ENCODE measurements around the gene KRT78. TPM values are rescaled to one million over a fixed set of nuclear protein-coding genes. Genes with fewer than 3 reads are reported as not detected.

The KRT78 gene
- total and polyA plus RNA-seq, 5 donors from 2014 or later: not detected

DNA sequence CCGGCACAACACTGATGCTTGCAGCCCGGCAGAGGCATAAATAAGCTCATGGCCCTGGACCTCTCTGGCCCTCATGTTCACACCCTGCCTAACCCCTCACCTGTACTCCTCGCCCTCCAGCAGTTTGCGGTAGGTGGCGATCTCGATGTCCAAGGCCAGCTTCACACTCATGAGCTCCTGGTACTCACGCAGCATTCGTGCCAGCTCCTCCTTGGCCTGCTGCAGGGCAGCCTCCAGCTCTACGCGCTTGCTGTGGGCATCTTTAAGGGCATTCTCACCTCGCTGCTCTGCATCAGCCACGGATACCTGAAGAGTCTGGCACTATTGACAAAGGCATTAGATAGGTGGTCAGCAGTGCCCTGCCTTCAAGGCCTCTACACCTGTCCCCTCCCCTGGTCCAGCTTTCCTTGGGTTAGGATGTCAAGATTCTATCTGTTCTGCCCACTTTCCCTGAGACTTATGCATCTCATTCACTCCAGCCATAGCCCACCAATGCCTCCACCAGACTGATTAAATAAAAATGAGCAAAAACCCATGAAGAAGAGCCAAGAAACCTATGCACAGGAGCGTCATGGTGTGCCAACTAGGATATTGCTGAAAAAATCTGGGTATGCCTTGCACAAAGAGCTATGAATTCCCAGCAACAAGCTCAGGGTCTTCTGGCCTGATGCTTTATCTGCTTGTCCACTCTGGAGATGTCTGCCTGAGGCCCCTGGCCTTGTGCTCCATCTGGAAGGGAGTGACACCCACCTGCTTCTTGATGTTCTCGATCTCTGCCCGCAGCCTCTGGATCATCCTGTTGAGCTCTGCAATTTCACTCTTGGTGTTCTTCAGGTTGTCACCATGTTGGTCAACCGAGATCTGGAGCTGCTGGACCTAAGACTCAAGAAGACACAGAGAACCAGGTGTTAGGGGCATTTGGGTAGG, 41.0 kb downstream of the KRT78 start:
- peaks cover 8% of the 10 kb centered on the region for H3K27me3 Mint-ChIP-seq
- H3K9me3 Mint-ChIP-seq: peaks cover 0 to 2% (median 0%) of the 10 kb centered on the region in 7 donors
- no peak overlapping the region for H3K4me3 Mint-ChIP-seq
- H3K36me3 Mint-ChIP-seq: no peaks in the 10 kb centered on the region
- no peaks in the 10 kb centered on the region for H3K36me3 ChIP-seq (ENCODE audit: control insufficient read depth, insufficient read depth, low read length)
- no peaks in the 10 kb centered on the region for H3K9me3 ChIP-seq (ENCODE audit: control insufficient read depth in 2 of 2, low read length in 2 of 2)
- H3K27ac ChIP-seq (ENCODE audit: insufficient read depth, low read length, poor library complexity, severe bottlenecking): no peak overlapping the region
- no peaks in the 10 kb centered on the region for H3K4me1 Mint-ChIP-seq
- no peak for ATAC-seq (ENCODE audit: low read depth in 2 of 2)
- DNase-seq: no peak
- H3K27ac Mint-ChIP-seq: no peak overlapping the region
- H3K4me1 ChIP-seq (ENCODE audit: control insufficient read depth, insufficient read depth, low read length, poor library complexity, severe bottlenecking): no peaks in the 10 kb centered on the region
- H3K4me3 ChIP-seq (ENCODE audit: low read depth, low read length): no peak overlapping the region
- no peaks in the 10 kb centered on the region for H3K27me3 ChIP-seq (ENCODE audit: control insufficient read depth, insufficient read depth, low read length)

DNA sequence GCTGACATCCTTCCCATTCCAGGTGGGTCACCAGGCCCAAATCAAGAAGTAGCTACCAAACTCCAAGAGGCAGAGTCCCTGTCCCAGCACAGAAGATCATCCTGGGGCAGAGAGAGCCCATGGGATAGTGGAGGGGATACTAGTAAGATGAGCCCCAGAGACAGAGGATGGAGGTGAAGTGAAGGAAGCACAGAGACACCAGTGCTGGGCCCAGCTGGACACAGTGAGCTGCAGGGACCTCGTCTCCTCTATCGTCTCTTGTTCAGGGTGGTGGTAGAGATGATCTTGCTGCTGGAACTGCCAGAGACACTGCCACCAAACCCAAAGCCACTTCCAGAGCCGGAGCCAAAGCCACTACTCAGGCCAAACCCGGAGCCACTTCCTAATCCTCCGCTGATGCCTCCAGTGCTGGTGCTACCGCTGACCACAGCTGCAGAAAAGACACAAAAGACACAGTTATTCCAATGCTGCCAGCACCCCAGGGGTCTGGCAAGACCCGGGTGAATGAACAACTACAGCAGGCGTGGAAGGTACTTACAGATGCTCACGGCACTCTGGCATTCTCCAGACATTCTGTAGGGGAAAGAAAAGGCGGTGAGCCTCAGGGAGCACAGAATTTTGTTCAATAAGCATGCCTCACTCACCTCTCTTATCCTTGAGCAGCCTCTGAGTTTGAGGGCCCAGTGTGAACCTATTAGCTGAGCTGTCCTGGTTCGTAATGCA, 41.8 kb downstream of the KRT78 start:
- no peak overlapping the region for H3K4me3 Mint-ChIP-seq
- peaks cover 8% of the 10 kb centered on the region for H3K27me3 Mint-ChIP-seq
- no peak for DNase-seq
- H3K36me3 Mint-ChIP-seq: no peaks in the 10 kb centered on the region
- Histone ChIP-seq H3K27me3 (ENCODE audit: control insufficient read depth, insufficient read depth, low read length) (no peaks in the 10 kb centered on the region), H3K9me3 (ENCODE audit: control insufficient read depth in 2 of 2, low read length in 2 of 2) (no peaks in the 10 kb centered on the region), H3K36me3 (ENCODE audit: control insufficient read depth, insufficient read depth, low read length) (no peaks in the 10 kb centered on the region), H3K4me3 (ENCODE audit: low read depth, low read length) (no peak overlapping the region), H3K4me1 (ENCODE audit: control insufficient read depth, insufficient read depth, low read length, poor library complexity, severe bottlenecking) (no peaks in the 10 kb centered on the region), H3K27ac (ENCODE audit: insufficient read depth, low read length, poor library complexity, severe bottlenecking) (no peak overlapping the region)
- no peaks in the 10 kb centered on the region for H3K4me1 Mint-ChIP-seq
- no peak for ATAC-seq (ENCODE audit: low read depth in 2 of 2)
- peaks cover 0 to 2% (median 0%) of the 10 kb centered on the region in 7 donors for H3K9me3 Mint-ChIP-seq
- no peak overlapping the region for H3K27ac Mint-ChIP-seq

DNA sequence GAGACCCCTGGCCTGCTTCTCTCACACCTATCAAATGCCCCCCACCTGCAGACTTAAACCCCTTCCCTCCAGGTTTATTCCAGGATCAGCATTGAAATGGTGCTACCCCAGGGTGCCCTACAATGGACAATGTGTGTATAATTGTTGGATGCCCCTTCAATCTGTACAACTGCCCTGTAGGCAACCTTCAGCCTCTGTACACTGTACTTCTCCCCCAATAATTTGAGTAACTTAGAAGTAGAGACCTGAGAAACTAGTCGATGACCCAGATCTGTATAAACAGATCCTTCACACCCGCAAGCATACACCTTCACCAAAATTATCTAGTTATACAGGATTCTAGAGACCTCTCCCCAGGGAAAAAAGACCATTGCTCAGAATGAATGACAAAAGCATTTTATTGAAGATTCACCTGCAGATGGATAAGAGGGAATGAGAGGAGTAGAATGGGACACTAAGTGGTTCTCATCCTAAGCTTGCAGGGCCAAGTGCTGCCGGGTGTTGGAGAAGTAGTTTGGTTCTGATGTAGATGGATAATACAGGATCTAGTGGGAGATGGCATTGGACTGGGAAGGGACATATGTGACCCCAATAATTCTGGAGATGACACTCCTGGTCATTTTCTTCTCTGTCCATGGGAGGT, 42.5 kb downstream of the KRT78 start:
- H3K36me3 ChIP-seq (ENCODE audit: control insufficient read depth, insufficient read depth, low read length): no peaks in the 10 kb centered on the region
- Mint-ChIP-seq H3K4me3 (no peak overlapping the region), H3K9me3 (peaks cover 0 to 2% (median 0%) of the 10 kb centered on the region in 7 donors), H3K36me3 (no peaks in the 10 kb centered on the region), H3K27ac (no peak overlapping the region), H3K27me3 (peaks cover 8% of the 10 kb centered on the region), H3K4me1 (no peaks in the 10 kb centered on the region)
- no peaks in the 10 kb centered on the region for H3K4me1 ChIP-seq (ENCODE audit: control insufficient read depth, insufficient read depth, low read length, poor library complexity, severe bottlenecking)
- DNase-seq (no peak), ATAC-seq (ENCODE audit: low read depth in 2 of 2) (no peak)
- H3K27me3 ChIP-seq (ENCODE audit: control insufficient read depth, insufficient read depth, low read length): no peaks in the 10 kb centered on the region
- no peak overlapping the region for H3K27ac ChIP-seq (ENCODE audit: insufficient read depth, low read length, poor library complexity, severe bottlenecking)
- H3K9me3 ChIP-seq (ENCODE audit: control insufficient read depth in 2 of 2, low read length in 2 of 2): no peaks in the 10 kb centered on the region
- H3K4me3 ChIP-seq (ENCODE audit: low read depth, low read length): no peak overlapping the region

DNA sequence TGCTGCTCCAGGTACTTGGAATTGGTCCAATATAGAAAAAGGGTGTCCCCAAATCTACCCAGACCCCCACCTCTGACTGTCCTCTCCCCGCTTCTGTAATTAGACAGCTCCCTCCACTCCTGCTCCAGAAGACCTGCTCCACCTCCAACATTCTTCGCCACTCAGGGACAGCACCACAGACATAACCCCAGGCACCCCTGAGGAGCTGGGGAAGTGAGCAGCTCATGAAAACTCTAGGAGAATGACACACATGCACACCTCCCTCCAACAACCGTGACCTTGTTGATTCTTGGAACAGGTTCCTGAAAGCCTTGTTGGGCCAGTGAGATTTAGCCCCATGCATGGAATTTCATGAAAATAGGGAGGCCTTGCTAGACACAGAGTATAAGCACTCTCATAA, 43.1 kb downstream of the KRT78 start:
- no peak for ATAC-seq (ENCODE audit: low read depth in 2 of 2)
- no peak overlapping the region for H3K4me3 ChIP-seq (ENCODE audit: low read depth, low read length)
- Mint-ChIP-seq H3K36me3 (no peaks in the 10 kb centered on the region), H3K4me3 (no peak overlapping the region), H3K27me3 (peaks cover 10% of the 10 kb centered on the region), H3K9me3 (peaks cover 0 to 2% (median 0%) of the 10 kb centered on the region in 7 donors), H3K27ac (no peak overlapping the region), H3K4me1 (no peaks in the 10 kb centered on the region)
- DNase-seq: no peak
- no peaks in the 10 kb centered on the region for H3K4me1 ChIP-seq (ENCODE audit: control insufficient read depth, insufficient read depth, low read length, poor library complexity, severe bottlenecking)
- no peak overlapping the region for H3K27ac ChIP-seq (ENCODE audit: insufficient read depth, low read length, poor library complexity, severe bottlenecking)
- H3K9me3 ChIP-seq (ENCODE audit: control insufficient read depth in 2 of 2, low read length in 2 of 2): no peaks in the 10 kb centered on the region
- no peaks in the 10 kb centered on the region for H3K36me3 ChIP-seq (ENCODE audit: control insufficient read depth, insufficient read depth, low read length)
- no peaks in the 10 kb centered on the region for H3K27me3 ChIP-seq (ENCODE audit: control insufficient read depth, insufficient read depth, low read length)

DNA sequence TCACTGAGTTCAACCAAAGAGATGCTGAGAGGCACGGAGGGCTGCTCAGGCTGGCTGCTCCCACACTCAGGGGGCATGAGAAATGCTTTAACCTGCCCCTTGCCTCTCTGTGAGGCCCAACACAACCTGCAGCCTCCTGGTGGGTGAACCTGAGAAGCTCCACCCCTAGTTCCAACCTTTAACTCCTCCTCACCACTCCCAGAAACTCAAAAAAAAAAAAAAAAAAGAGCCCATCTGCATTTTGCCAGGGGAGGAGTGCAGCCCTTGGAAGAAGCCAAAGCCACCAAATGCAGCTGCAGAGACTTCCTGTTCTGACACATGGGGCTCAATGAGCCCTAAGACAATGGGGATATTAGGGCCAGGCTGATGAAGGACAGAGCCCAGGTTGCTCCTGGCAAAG, 43.8 kb downstream of the KRT78 start:
- H3K4me1 Mint-ChIP-seq: no peaks in the 10 kb centered on the region
- no peaks in the 10 kb centered on the region for H3K9me3 Mint-ChIP-seq
- peaks cover 12% of the 10 kb centered on the region for H3K27me3 Mint-ChIP-seq

DNA sequence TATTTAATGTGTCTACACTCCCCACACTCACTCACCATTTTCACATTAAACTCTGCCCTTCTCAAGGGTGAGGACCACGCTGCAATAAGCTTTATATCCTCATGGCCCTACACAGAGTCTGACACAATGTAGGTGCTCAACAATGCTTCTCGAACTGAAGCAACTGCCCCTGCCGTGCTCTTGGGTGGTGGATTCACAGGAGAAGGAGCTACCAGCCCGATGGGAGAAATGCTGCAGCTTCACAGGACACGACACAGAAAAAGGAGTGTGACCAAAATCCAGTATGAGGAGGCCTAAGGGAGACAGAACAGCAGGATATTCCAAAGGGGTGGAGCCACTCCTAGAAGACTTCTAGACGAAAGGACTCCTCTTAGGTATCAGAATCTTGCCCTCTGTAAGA, 46.4 kb downstream of the KRT78 start:
- Mint-ChIP-seq H3K9me3 (peaks cover 0 to 2% (median 0%) of the 10 kb centered on the region in 7 donors), H3K4me3 (no peak overlapping the region), H3K4me1 (no peaks in the 10 kb centered on the region), H3K27ac (no peak overlapping the region), H3K27me3 (peaks cover 8% of the 10 kb centered on the region), H3K36me3 (no peaks in the 10 kb centered on the region)
- DNase-seq: no peak
- no peaks in the 10 kb centered on the region for H3K36me3 ChIP-seq (ENCODE audit: control insufficient read depth, insufficient read depth, low read length)
- no peak overlapping the region for H3K4me3 ChIP-seq (ENCODE audit: low read depth, low read length)
- H3K4me1 ChIP-seq (ENCODE audit: control insufficient read depth, insufficient read depth, low read length, poor library complexity, severe bottlenecking): no peaks in the 10 kb centered on the region
- ATAC-seq (ENCODE audit: low read depth in 2 of 2): no peak
- no peaks in the 10 kb centered on the region for H3K27me3 ChIP-seq (ENCODE audit: control insufficient read depth, insufficient read depth, low read length)
- H3K9me3 ChIP-seq (ENCODE audit: control insufficient read depth in 2 of 2, low read length in 2 of 2): no peaks in the 10 kb centered on the region
- no peak overlapping the region for H3K27ac ChIP-seq (ENCODE audit: insufficient read depth, low read length, poor library complexity, severe bottlenecking)

More for the DNA sequence above, 43.8 kb downstream of the KRT78 start:
- Mint-ChIP-seq H3K27ac (no peak overlapping the region), H3K36me3 (no peaks in the 10 kb centered on the region), H3K4me3 (peak overlapping the region in 1 of 4 donors; percentile 70)
- Histone ChIP-seq H3K4me1 (ENCODE audit: control insufficient read depth, insufficient read depth, low read length, poor library complexity, severe bottlenecking) (no peaks in the 10 kb centered on the region), H3K9me3 (ENCODE audit: control insufficient read depth in 2 of 2, low read length in 2 of 2) (no peaks in the 10 kb centered on the region), H3K36me3 (ENCODE audit: control insufficient read depth, insufficient read depth, low read length) (no peaks in the 10 kb centered on the region), H3K4me3 (ENCODE audit: low read depth, low read length) (no peak overlapping the region), H3K27me3 (ENCODE audit: control insufficient read depth, insufficient read depth, low read length) (no peaks in the 10 kb centered on the region), H3K27ac (ENCODE audit: insufficient read depth, low read length, poor library complexity, severe bottlenecking) (no peak overlapping the region)
- no peak for DNase-seq
- no peak for ATAC-seq (ENCODE audit: low read depth in 2 of 2)

GRCh38 chr12:52801773-52802172, 47.0 kb downstream of the KRT78 start:
- Mint-ChIP-seq H3K4me3 (no peak overlapping the region), H3K27me3 (peaks cover 8% of the 10 kb centered on the region), H3K4me1 (no peaks in the 10 kb centered on the region), H3K9me3 (peaks cover 0 to 2% (median 0%) of the 10 kb centered on the region in 7 donors), H3K36me3 (no peaks in the 10 kb centered on the region), H3K27ac (no peak overlapping the region)
- Histone ChIP-seq H3K27ac (ENCODE audit: insufficient read depth, low read length, poor library complexity, severe bottlenecking) (no peak overlapping the region), H3K27me3 (ENCODE audit: control insufficient read depth, insufficient read depth, low read length) (no peaks in the 10 kb centered on the region), H3K4me1 (ENCODE audit: control insufficient read depth, insufficient read depth, low read length, poor library complexity, severe bottlenecking) (no peaks in the 10 kb centered on the region), H3K9me3 (ENCODE audit: control insufficient read depth in 2 of 2, low read length in 2 of 2) (no peaks in the 10 kb centered on the region), H3K4me3 (ENCODE audit: low read depth, low read length) (no peak overlapping the region), H3K36me3 (ENCODE audit: control insufficient read depth, insufficient read depth, low read length) (no peaks in the 10 kb centered on the region)
- DNase-seq: no peak
- ATAC-seq (ENCODE audit: low read depth in 2 of 2): no peak

Data from CD4-positive, CD25-positive, alpha-beta regulatory T cell (primary cell).